GM23248 (cell line): ENCODE results near the gene RPS6KB2. TPM values are rescaled to one million over a fixed set of nuclear protein-coding genes. Genes with fewer than 3 reads are reported as not detected.

ENCODE experiments used
- DNase-seq: peaks from one replicate; pipeline ENCODE4 v3.0.0-alpha.2; 2015
- H2AFZ ChIP-seq: fragments of 200-600 bp; sonication (generic); 2 replicates; pipeline ENCODE4 v1.6.1; 2016; ENCODE audit warnings: antibody characterized with exemption
- H3F3A ChIP-seq: fragments of 200-600 bp; sonication (generic); 2 replicates; pipeline ENCODE4 v1.6.1; 2016; ENCODE audit warnings: mild to moderate bottlenecking, antibody characterized with exemption, mixed run types; ENCODE audit not compliant: insufficient read depth
- H3K27ac ChIP-seq: fragments of 200-600 bp; sonication (generic); 2 replicates; pipeline ENCODE4 v1.5.1; 2016; ENCODE audit warnings: mild to moderate bottlenecking
- H3K27me3 ChIP-seq: fragments of 200-600 bp; sonication (generic); replicated peaks from 2 replicates; pipeline ENCODE4 v1.6.1; 2016; ENCODE audit warnings: mild to moderate bottlenecking; ENCODE audit not compliant: insufficient read depth
- H3K36me3 ChIP-seq: fragments of 200-600 bp; sonication (generic); 2 replicates; pipeline ENCODE4 v1.6.1; 2016; ENCODE audit warnings: low read depth, mild to moderate bottlenecking
- H3K4me1 ChIP-seq: fragments of 200-600 bp; sonication (generic); 2 replicates; pipeline ENCODE4 v1.6.1; 2016; ENCODE audit warnings: mild to moderate bottlenecking; ENCODE audit not compliant: insufficient read depth
- H3K4me2 ChIP-seq: fragments of 200-600 bp; sonication (generic); one replicate; pipeline ENCODE4 v1.6.1; 2016; ENCODE audit warnings: mild to moderate bottlenecking; ENCODE audit not compliant: unreplicated experiment
- H3K4me3 ChIP-seq: fragments of 200-600 bp; sonication (generic); 2 replicates; pipeline ENCODE4 v1.5.1; 2016; ENCODE audit warnings: mild to moderate bottlenecking
- H3K79me2 ChIP-seq: fragments of 200-600 bp; sonication (generic); 2 replicates; pipeline ENCODE4 v1.6.1; 2016; ENCODE audit warnings: mild to moderate bottlenecking; ENCODE audit not compliant: insufficient read depth
- H3K9ac ChIP-seq: fragments of 200-600 bp; sonication (generic); 2 replicates; pipeline ENCODE4 v1.6.1; 2016; ENCODE audit warnings: mild to moderate bottlenecking
- H3K9me2 ChIP-seq: fragments of 200-600 bp; sonication (generic); 2 replicates; pipeline ENCODE4 v1.6.1; 2016; ENCODE audit warnings: mixed run types, mild to moderate bottlenecking, moderate library complexity; ENCODE audit not compliant: insufficient read depth
- H3K9me3 ChIP-seq: fragments of 200-600 bp; sonication (generic); one replicate; pipeline ENCODE4 v1.6.1; 2017; ENCODE audit warnings: low read depth
- H4K20me1 ChIP-seq: fragments of 200-600 bp; sonication (generic); 2 replicates; pipeline ENCODE4 v1.6.0; 2016; ENCODE audit not compliant: insufficient read depth
- EZH2 ChIP-seq: fragments of 200-600 bp; sonication (generic); IDR thresholded peaks from 2 replicates; pipeline ENCODE4 v1.6.1; 2018; ENCODE audit warnings: antibody characterized with exemption, mild to moderate bottlenecking; ENCODE audit not compliant: insufficient read depth, poor library complexity, severe bottlenecking
- EZH2phosphoT487 ChIP-seq: fragments of 200-600 bp; sonication (generic); IDR thresholded peaks from 2 replicates; pipeline ENCODE4 v1.6.1; 2018; ENCODE audit warnings: antibody characterized with exemption, moderate library complexity, mild to moderate bottlenecking, low read depth; ENCODE audit not compliant: insufficient read depth
- WGBS, 2 experiments: methylation state at CpG; one replicate each; pipeline ENCODE4 v1.1.6; 2015 to 2017; ENCODE audit warnings: low lambda C conversion rate in 2 of 2, low coverage in 1 of 2; ENCODE audit errors: missing lambda C conversion rate in 2 of 2; 5-methylcytosine and 5-hydroxymethylcytosine counted together
- in situ Hi-C: fragments of 300-500 bp; cut with MboI; formaldehyde crosslinking; loops from 2 replicates; pipeline ENCODE4 v1.15.0; 2020
- polyA plus RNA-seq: library from polyadenylated mRNA; unstranded; fragments of >200 nt; fragmentation: Nextera tagmentation; extraction: Ambion mirVana; gene quantifications from 2 replicates; pipeline ENCODE4 v1.2.1, GENCODE V29; 2016
- total RNA-seq: library from RNA; depleted of rRNA; stranded (reverse); fragments of >200 nt; shearing (Covaris generic); gene quantifications from 2 replicates; pipeline ENCODE4 v1.2.3, GENCODE V29; 2014

RPS6KB2 gene
- total and polyA plus RNA-seq, 2 experiments from 2014 or later: 52.3 to 68.0 TPM

DNA sequence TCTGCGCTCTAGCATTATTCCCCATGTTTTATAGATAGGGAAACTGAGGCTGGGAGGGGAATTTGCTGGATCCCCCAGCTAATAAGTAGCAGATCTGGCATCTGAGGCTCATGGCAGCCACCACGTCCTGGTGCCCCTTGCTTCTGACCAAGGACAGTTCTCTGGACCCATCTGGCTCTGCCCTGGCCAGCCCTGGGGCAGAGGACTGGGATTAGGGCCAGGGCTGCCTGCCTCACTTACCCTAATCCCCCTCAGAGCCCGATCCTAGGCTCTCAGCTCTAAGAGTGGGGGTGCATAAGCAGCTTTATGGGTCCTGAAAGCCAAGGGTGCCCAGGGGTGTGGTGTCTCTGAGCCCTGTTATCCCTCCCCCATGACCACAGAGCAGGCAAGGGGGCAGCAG lies 26.8 kb downstream of the RPS6KB2 start, which contains the start of gene CABP4:
Gene CABP4, plus strand, starts transcription at position 301 of the 400 bp plus-strand sequence. Its CDS starts 70 bp downstream, at position 371.
- no peaks in the 10 kb centered on the region for H3K79me2 ChIP-seq
- no peak for DNase-seq

DNA sequence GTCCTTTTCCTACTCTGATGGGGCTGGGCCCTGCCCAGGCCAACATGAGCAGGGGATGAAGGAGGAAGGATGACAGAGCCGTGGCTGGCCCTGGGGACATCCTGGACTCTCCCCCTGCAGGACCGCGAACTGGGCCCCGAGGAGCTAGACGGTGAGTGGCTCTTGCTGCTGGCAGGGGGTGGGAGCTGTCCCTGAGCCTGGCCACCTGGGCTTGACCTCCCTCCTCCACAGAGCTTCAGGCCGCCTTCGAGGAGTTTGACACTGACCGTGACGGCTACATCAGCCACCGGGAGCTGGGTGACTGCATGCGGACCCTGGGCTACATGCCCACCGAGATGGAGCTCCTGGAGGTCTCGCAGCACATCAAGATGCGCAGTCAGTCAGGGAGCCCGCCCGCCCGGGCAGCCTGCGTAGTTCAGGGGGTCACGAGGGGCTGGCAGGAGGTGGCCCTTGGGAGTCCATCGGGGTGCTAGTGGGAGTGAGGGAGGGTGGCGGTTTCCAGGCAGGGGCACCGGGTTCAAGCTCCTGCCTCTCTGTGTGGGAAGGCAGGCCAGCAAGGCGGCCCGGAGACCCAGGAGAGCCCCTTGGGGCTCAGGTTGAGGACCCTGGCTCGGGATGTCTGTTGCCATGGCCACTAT lies 27.9 kb downstream of the RPS6KB2 start:
- no peaks in the 10 kb centered on the region for H4K20me1 ChIP-seq
- H3K27ac ChIP-seq: no peak overlapping the region
- no peaks in the 10 kb centered on the region for H3K9me2 ChIP-seq
- no peak overlapping the region for H3K9ac ChIP-seq
- no peaks in the 10 kb centered on the region for H3K36me3 ChIP-seq
- H3K79me2 ChIP-seq: no peaks in the 10 kb centered on the region
- in situ Hi-C loops: no loop called here
- H3K27me3 ChIP-seq: no peaks in the 10 kb centered on the region
- DNase-seq: no peak
- 72 to 76% methylated on average over 23 of the region's 25 CpGs for WGBS, 2 experiments
- TF ChIP-seq EZH2: no peak
- no peak for TF ChIP-seq EZH2phosphoT487
- H3F3A ChIP-seq: no peaks in the 10 kb centered on the region
- no peaks in the 10 kb centered on the region for H3K4me1 ChIP-seq
- no peak overlapping the region for H3K4me3 ChIP-seq
- no peak overlapping the region for H3K4me2 ChIP-seq
- no peaks in the 10 kb centered on the region for H3K9me3 ChIP-seq
- H2AFZ ChIP-seq: no peak overlapping the region

More for the DNA sequence above, 26.8 kb downstream of the RPS6KB2 start, which contains the start of gene CABP4:
- no peak within 1 kb of the TSS for H3K4me3 ChIP-seq
- H3K9me2 ChIP-seq: no peaks in the 10 kb centered on the region
- H3F3A ChIP-seq: no peaks in the 10 kb centered on the region
- no peaks in the 10 kb centered on the region for H3K9me3 ChIP-seq
- no peak within 1 kb of the TSS for H2AFZ ChIP-seq
- in situ Hi-C loops: no loop called here
- TF ChIP-seq EZH2 (no peak), EZH2phosphoT487 (no peak)
- H3K27ac ChIP-seq: no peak within 1 kb of the TSS
- no peaks in the 10 kb centered on the region for H3K36me3 ChIP-seq
- 61 to 71% methylated on average over 3 of the region's 3 CpGs for WGBS, 2 experiments
- no peaks in the 10 kb centered on the region for H4K20me1 ChIP-seq
- H3K27me3 ChIP-seq: no peaks in the 10 kb centered on the region
- no peaks in the 10 kb centered on the region for H3K4me1 ChIP-seq
- no peak within 1 kb of the TSS for H3K4me2 ChIP-seq
- H3K9ac ChIP-seq: no peak within 1 kb of the TSS

DNA sequence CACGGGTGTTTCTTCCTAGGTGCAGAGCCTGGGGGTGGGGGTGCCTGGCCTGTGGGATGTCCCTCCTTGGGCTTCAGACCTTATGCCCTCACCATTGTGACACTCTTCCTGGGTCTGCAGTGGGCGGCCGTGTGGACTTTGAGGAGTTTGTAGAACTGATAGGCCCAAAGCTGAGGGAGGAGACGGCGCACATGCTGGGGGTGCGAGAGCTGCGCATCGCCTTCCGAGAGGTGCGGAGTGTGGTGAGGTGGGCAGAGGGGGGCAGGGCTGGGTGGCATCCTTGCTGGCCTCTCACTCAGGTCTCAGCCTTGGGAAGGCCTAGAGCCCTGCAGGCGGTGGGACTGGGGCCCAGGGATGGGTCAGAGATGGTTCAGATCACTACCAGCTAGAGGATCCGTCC lies 29.2 kb downstream of the RPS6KB2 start:
- no peaks in the 10 kb centered on the region for H3K36me3 ChIP-seq
- in situ Hi-C loops: no loop called here
- no peak overlapping the region for H3K9ac ChIP-seq
- H3K9me3 ChIP-seq: no peaks in the 10 kb centered on the region
- no peaks in the 10 kb centered on the region for H3K27me3 ChIP-seq
- TF ChIP-seq EZH2phosphoT487: no peak
- no peak overlapping the region for H2AFZ ChIP-seq
- H3K4me1 ChIP-seq: no peaks in the 10 kb centered on the region
- no peak for DNase-seq
- 81 to 82% methylated on average over 11 to 12 of the region's 12 CpGs for WGBS, 2 experiments
- no peak overlapping the region for H3K27ac ChIP-seq
- no peaks in the 10 kb centered on the region for H4K20me1 ChIP-seq
- H3K9me2 ChIP-seq: no peaks in the 10 kb centered on the region
- no peaks in the 10 kb centered on the region for H3F3A ChIP-seq
- H3K79me2 ChIP-seq: no peaks in the 10 kb centered on the region
- H3K4me2 ChIP-seq: no peak overlapping the region
- H3K4me3 ChIP-seq: no peak overlapping the region

DNA sequence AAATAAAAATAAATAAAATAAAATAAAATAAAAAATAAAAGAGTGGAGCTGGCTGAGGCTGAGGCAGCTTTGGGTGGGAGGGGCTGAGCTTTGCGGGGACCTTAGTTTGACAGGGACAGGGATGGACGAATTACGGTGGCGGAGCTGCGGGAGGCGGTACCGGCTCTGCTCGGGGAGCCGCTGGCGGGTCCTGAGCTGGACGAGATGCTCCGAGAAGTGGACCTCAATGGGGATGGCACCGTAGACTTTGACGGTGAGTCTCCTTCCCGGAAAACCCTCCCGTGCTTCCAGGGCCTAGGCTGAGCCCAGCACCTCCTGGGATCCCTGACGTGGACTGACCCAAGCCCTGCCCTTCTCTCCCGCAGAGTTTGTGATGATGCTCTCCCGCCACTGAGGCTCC lies 30.0 kb downstream of the RPS6KB2 start:
- in situ Hi-C loops: no loop called here
- Histone ChIP-seq H3K9me3 (no peaks in the 10 kb centered on the region), H2AFZ (no peak overlapping the region), H3K27ac (no peak overlapping the region), H3K4me1 (no peaks in the 10 kb centered on the region), H3K9me2 (no peaks in the 10 kb centered on the region), H3K4me2 (no peak overlapping the region), H3K27me3 (no peaks in the 10 kb centered on the region), H3K79me2 (no peaks in the 10 kb centered on the region), H3K36me3 (no peaks in the 10 kb centered on the region), H4K20me1 (no peaks in the 10 kb centered on the region), H3F3A (no peaks in the 10 kb centered on the region), H3K9ac (no peak overlapping the region), H3K4me3 (no peak overlapping the region)
- WGBS, 2 experiments: 69 to 82% methylated on average over 19 of the region's 19 CpGs
- no peak for DNase-seq
- TF ChIP-seq EZH2 (no peak), EZH2phosphoT487 (no peak)

DNA sequence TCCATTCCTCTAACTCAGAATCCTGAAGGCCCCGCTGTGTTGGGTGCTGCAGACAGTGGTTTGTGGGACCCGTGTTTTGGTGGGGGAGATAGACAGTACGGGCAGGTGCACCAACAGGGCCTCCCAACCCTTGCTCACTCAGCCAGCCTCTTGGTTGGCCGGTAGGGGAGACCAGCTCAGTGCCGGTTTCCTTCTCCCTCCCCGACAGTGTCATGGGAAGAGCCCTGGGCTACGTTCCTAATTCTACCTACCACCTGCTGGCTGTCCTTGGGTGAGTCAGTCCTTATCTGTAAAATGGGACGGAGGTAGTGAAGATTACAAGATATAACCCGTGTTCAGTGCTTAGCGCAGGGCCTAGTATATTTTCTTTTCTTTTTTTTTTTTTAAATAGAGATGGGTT lies 34.9 kb downstream of the RPS6KB2 start:
- Histone ChIP-seq H3K27me3 (no peaks in the 10 kb centered on the region), H4K20me1 (no peaks in the 10 kb centered on the region), H3K79me2 (peaks cover 19% of the 10 kb centered on the region; the same call in 1 of the 2 replicates), H3K4me3 (no peak overlapping the region), H3K4me1 (no peaks in the 10 kb centered on the region), H3K9me2 (no peaks in the 10 kb centered on the region), H3K9ac (no peak overlapping the region), H3K9me3 (no peaks in the 10 kb centered on the region), H3F3A (no peaks in the 10 kb centered on the region), H3K36me3 (no peaks in the 10 kb centered on the region), H2AFZ (no peak overlapping the region), H3K27ac (no peak overlapping the region), H3K4me2 (no peak overlapping the region)
- TF ChIP-seq EZH2 (no peak), EZH2phosphoT487 (no peak)
- no peak for DNase-seq
- WGBS, 2 experiments: 91 to 93% methylated on average over 10 of the region's 10 CpGs
- in situ Hi-C loops: no loop called here
